Measurements from ENCODE around the gene KCTD15.

KCTD15 gene, protein sequence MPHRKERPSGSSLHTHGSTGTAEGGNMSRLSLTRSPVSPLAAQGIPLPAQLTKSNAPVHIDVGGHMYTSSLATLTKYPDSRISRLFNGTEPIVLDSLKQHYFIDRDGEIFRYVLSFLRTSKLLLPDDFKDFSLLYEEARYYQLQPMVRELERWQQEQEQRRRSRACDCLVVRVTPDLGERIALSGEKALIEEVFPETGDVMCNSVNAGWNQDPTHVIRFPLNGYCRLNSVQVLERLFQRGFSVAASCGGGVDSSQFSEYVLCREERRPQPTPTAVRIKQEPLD

GRCh38 chr19:33796164-33796875 is at the start of gene KCTD15:
TSS of gene KCTD15 (plus strand) at chr19:33796870. CDS start at chr19:33800455, 3,585 bp downstream.
- DNase-seq (ENCODE audit: low read depth in 2 of 3, low spot score in 1 of 3): peak in 1 of 3 donors; percentile 35

DNA sequence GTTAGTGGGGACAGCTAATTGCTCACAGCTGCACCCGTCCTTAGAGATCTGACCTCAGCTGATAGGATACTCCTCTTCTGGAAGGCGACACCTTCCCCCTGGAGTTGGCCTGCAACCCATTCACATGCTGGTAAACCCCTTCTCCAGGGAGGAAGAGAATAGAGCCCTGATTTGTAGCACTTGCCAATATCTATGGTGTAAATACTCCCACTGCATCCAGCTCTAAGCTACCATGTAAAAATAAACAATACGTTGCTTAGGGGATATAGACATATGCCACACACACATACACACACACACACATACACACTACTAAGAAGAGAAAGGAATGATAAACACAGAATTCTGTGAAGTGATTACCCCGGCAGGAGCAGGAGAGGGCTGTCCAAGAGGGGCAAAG is 49.4 kb upstream of the KCTD15 start:
- no peak for DNase-seq (ENCODE audit: low read depth in 2 of 3, low spot score in 1 of 3)

- no peak for DNase-seq (ENCODE audit: low read depth in 2 of 3, low spot score in 1 of 3)
These were observed 48.4 kb upstream of the KCTD15 start for GRCh38 chr19:33748231-33748630.

DNA sequence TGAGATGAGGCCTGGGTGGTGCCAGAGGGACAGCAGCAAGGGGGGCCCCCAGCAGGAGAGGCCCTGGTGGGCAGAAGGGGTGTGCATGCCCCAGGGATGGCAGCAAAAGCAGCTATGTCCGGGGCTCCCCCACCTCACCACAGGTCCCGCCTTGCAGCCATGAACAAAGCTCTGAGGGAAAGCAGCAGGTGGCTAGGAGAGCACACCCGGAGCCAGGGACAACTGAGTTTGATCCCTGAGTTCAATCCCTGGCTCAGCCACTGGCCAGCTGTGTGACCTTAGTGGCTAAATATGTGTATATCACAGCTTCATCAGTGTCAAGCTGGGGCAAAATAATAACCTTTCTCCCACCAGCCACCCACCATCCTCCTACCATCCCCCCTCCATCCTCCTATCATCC is 47.7 kb upstream of the KCTD15 start:
- no peak for DNase-seq (ENCODE audit: low read depth in 2 of 3, low spot score in 1 of 3)

GRCh38 chr19:33749619-33750175 is 47.0 kb upstream of the KCTD15 start:
- DNase-seq (ENCODE audit: low read depth in 2 of 3, low spot score in 1 of 3): no peak

GRCh38 chr19:33750587-33751435 is 45.9 kb upstream of the KCTD15 start:
- DNase-seq (ENCODE audit: low read depth in 2 of 3, low spot score in 1 of 3): no peak

DNA sequence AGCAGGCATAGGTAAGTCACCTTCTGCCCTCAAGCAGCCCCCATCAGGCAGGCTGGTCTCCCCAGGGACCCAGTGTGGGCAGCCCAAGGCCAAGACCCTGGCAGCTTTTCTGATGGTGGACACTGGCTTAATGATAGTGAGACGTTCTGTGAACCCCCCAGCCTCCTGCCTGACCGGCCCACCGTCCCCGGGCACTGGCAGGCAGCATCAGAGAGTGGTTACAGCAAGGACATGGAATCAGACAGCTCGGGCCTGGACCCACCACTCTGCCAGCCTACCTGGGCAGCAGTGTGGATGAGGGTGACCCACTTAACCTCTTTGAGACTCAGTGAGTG is 45.3 kb upstream of the KCTD15 start:
- no peak for DNase-seq (ENCODE audit: low read depth in 2 of 3, low spot score in 1 of 3)

GRCh38 chr19:33752018-33752800 is 44.5 kb upstream of the KCTD15 start:
- no peak for DNase-seq (ENCODE audit: low read depth in 2 of 3, low spot score in 1 of 3)

DNA sequence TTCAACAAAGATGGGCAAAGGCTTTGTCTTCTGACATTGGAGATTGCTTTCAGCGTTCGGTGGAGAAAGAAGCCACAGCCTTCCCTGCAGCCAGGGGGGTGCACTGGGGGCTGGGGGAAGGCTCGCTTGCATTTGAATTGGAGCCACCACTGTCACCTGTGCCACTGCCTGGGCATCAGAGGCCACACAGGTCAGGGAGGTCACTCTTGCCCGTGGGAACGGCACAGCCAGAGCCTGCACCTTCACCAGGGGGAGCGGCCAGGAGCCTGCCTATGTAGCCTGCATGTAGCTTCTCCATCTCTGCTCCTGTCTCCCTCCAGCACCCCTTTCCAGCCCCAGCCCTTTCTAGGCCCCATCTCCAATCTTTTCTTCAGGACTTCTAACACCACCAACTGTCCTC is 43.7 kb upstream of the KCTD15 start:
- no peak for DNase-seq (ENCODE audit: low read depth in 2 of 3, low spot score in 1 of 3)

GRCh38 chr19:33754361-33754760 is 42.3 kb upstream of the KCTD15 start:
- DNase-seq (ENCODE audit: low read depth in 2 of 3, low spot score in 1 of 3): no peak

GRCh38 chr19:33755099-33756035 is 41.3 kb upstream of the KCTD15 start:
- no peak for DNase-seq (ENCODE audit: low read depth in 2 of 3, low spot score in 1 of 3)

DNA sequence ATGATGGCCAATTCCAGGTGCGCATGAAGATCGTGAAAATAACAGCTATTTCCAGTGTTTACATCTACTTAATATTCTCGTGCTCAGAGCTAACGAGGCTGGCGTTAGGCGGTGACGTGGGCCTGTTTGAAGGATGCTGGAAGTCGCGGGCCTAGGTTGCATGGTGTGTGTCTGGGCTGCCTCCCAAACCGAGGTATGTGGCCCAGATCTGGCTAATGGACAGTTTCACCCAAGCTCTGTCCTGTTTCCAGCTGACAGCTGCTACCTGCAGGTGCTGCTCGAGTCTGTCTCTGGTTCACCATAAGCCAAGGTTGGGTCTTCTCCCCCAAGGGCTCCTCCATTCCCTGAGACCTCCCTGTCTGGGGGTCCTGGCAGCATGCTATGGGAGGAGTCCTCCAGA is 40.5 kb upstream of the KCTD15 start:
- no peak for DNase-seq (ENCODE audit: low read depth in 2 of 3, low spot score in 1 of 3)

DNA sequence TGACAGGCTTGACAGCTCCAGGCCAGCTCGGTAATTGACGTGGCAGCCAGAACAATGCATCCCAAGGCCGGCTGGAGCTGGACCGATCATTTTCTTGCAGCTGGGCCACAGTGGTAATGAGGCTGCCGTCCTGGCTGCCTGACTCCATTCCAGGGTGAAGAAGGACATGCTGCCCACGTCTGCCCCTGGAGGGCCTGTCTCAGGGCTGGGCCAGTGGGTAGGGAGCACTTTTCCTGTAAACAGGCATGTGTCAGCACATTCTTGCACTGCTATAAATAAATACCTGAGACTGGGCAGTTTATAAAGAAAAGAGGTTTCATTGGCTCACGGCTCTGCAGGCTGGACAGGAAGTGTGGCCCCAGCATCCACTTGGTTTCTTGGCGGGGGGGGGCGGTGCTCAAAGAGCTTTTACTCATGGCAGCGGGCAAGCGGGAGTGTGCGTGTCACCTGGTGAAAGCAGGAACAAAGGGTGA is 38.1 kb upstream of the KCTD15 start:
- no peak for DNase-seq (ENCODE audit: low read depth in 2 of 3, low spot score in 1 of 3)

GRCh38 chr19:33759356-33759755 is 37.3 kb upstream of the KCTD15 start:
- no peak for DNase-seq (ENCODE audit: low read depth in 2 of 3, low spot score in 1 of 3)

GRCh38 chr19:33763633-33764371 is 32.9 kb upstream of the KCTD15 start:
- DNase-seq (ENCODE audit: low read depth in 2 of 3, low spot score in 1 of 3): no peak

GRCh38 chr19:33766623-33767022 is 30.0 kb upstream of the KCTD15 start:
- no peak for DNase-seq (ENCODE audit: low read depth in 2 of 3, low spot score in 1 of 3)

- DNase-seq (ENCODE audit: low read depth in 2 of 3, low spot score in 1 of 3): no peak
These were observed 28.7 kb upstream of the KCTD15 start for GRCh38 chr19:33767898-33768413.

DNA sequence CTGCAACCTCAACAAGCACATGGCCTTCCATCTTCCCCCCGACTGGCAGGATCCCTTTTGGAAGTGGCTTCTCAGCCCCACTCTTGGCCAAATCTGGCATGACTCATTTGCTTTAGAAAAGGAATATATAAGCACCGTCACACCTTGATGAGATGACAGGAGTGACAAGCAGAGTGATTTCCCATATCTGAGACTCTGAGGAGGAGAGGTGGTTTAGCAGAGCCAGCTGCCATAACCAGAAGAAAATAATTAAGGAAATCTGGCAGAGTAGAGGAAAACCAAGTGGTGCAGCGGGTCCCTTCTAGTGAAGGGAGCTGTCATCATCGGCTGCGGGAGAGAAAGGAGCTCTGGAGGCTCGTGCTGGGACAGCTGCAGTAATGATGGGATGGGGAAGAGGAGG is 27.5 kb upstream of the KCTD15 start:
- DNase-seq (ENCODE audit: low read depth in 2 of 3, low spot score in 1 of 3): no peak

- DNase-seq (ENCODE audit: low read depth in 2 of 3, low spot score in 1 of 3): no peak
These were observed 26.6 kb upstream of the KCTD15 start for GRCh38 chr19:33770107-33770506.

Measured in stimulated activated CD4-positive, alpha-beta T cell treated with anti-CD3 and anti-CD28 coated beads, Interleukin-12 subunit alpha, Interleukin-12 subunit beta, amount 100 ng/mL, for 48 hours (primary cell).